ENCODE results near the gene SDK2. TPM values are rescaled to one million over a fixed set of nuclear protein-coding genes. Genes with fewer than 3 reads are reported as not detected.

Gene SDK2
- total RNA-seq, 1 donor from 2014 or later, result 0.96 TPM

GRCh38 chr17:73632513-73632912 is 11.7 kb downstream of the SDK2 start:
- DNase-seq (ENCODE audit: low spot score), result no peak

GRCh38 chr17:73630965-73631595 is 13.2 kb downstream of the SDK2 start:
- DNase-seq (ENCODE audit: low spot score), result no peak

DNA sequence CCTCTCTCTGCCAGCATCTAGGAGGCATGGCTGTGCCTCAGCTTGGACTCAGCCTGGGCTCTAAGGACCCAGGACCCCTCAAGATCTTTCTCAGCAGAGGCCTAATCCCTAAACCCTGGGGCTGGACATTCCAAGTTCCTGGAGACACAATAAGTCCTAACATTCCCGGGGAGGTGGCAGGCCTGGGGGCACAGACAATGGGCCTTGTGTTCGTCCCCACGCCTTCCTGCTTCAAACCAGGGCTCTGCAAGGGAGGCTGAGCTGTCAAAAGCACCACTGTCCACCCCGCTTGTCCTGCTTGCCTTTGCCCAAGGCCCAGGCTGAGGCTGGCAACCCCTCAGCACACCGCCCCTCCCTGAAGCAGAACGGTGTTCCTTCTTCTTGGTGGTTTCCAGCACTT is 13.7 kb downstream of the SDK2 start:
- no peak for DNase-seq (ENCODE audit: low spot score)

GRCh38 chr17:73628642-73629552 is 15.3 kb downstream of the SDK2 start:
- DNase-seq (ENCODE audit: low spot score), result no peak

DNA sequence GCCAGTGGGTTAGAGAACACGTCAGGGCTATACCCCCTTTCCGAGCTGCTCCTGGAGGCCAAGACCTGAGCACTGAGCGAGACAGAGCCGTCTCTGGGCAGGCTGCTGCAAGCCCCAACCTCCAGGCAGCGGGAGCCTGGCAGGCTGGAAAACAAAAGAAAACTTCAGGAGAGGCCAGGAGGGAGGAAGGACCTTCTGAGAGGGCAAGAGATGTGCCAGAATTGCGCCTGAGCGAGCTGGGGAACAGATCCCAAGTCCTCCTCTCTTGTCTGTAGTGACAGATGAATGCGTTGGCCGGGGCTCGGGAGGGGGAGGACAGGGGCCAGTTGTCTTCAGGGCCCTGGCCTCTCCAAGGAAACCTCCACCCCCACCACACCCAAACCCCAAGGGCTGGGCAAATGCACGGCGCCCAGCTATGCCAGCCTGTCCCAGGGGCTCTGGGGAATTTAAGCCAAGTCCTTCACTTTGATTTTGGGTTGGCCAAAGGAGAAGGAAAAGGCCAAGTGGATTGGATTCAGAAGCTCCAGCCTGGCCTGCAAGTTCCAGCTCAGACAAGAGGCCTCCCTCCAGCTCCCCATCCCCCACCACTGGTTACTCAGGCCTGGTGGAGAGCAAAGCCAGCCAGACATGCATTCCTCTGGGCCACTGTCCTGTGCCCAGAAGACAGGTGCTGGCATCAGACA is 18.1 kb downstream of the SDK2 start:
- peak; percentile 34 for DNase-seq (ENCODE audit: low spot score)

DNA sequence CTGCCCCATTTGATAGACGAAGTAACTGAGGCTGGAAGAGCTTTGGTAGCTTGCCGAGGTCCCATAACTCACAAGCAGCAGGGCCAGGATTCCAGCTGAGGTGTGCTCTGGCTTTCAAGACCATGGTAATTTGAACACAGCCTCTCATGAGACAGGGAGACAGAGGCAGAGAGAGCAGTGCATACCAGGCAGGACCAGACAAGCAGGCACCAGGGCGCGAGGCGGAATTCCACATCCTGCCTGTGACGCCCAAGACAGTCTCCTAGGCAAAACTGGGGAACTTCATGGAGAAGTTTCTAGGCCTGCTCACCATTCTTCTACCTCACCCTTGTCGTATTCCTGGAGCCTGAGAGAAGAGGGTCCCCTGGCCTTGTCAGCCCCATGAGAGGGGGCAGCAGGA is 19.2 kb downstream of the SDK2 start:
- DNase-seq (ENCODE audit: low spot score), result no peak

GRCh38 chr17:73624496-73624988 is 19.7 kb downstream of the SDK2 start:
- DNase-seq (ENCODE audit: low spot score), result no peak

DNA sequence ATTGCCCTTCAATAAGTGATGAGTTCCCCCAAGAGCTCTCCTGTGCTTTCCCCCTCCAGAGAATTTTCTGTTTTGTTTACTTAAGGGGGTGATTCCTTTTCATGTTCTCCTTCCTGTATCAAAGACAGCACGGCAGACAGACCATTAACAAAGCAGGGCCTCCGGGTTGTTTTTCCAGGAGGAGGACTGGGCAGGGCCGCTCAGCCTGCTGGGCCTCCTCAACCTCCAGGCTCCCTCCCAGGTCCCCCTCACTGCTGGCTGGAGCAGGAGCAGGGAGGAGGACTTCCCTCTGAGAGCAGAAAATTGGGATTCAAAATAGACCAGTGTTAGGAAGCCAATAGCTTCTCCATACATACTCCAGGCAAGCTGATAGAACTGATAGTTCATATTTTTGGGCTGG is 20.4 kb downstream of the SDK2 start:
- peak; percentile 42 for DNase-seq (ENCODE audit: low spot score)

GRCh38 chr17:73623247-73623646 is 21.0 kb downstream of the SDK2 start:
- DNase-seq (ENCODE audit: low spot score), result no peak

DNA sequence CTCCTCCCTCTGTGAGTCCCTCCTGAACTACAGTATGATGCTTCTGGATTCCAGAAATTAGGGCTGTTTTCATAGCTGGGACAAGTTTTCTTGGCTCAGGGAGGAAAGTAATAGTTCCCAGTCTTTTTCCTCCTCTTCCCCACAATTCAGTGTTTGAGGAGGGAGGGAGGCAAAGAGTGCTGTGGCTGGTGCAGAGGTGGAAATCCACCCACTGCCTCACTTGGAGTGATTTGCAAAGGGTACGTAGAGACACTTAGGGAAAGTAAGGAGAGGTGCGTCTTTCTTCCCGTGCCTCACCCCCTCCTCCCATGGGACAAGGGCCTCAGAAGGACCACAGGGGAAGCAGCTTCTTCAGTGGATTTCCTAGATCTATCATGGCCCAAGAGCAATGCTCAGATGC is 21.9 kb downstream of the SDK2 start:
- no peak for DNase-seq (ENCODE audit: low spot score)

DNA sequence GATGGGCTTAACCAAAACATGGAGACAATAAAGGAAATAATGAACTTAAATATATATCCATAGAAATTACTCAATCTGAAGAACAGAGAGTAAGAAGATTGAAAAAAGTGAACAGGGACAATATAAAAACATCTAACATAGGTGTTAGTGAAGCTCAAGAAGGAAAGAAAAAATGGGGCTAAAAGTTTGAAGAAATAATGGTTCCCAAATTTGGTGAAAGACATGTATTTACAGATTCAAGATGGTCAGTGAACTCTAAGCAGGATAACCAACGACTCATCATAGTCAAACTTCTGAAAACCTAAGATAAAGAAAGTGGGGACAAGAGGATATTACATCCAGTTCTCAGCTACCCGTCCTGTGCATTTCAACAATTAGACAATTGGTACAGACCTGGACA is 22.6 kb downstream of the SDK2 start:
- no peak for DNase-seq (ENCODE audit: low spot score)

DNA sequence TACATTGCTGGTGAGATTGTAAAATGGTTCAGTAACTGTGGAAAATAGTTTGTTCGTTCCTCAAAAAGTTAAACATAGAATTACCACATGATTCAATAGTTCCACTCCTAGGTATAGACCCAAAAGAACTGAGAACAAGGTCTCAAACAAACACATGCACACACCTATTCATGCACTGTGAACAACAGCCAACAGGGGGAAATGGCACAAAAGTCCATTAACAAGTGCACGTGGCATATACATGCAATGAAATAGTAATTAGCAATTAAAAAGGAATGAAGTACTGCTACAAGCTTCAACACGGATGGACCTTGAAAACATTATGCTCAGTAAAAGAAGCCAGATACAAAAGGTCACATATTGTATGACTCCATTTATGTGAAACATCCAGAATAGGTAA is 23.8 kb downstream of the SDK2 start:
- no peak for DNase-seq (ENCODE audit: low spot score)

DNA sequence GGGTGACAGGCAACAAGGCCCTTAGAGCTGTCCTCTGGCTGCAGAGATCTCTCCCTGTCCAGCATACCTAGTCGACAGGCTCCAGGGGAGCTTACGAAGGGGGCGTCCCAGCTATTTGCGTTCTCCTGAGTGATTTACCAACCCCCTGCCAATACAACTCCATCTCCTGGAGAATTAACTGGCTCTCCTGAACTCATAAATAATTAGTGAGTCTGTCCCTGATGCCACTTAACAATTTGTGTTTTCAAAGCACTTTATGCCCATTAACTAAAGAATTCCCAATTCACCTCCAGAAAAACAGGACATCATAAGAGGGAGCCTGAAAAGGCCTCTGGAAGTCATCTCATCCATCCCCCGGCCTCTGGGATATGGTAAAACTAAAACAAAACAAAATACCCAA is 26.7 kb downstream of the SDK2 start:
- no peak for DNase-seq (ENCODE audit: low spot score)

- DNase-seq (ENCODE audit: low spot score), result no peak
Observed at GRCh38 chr17:73616873-73617404, 27.3 kb downstream of the SDK2 start.

DNA sequence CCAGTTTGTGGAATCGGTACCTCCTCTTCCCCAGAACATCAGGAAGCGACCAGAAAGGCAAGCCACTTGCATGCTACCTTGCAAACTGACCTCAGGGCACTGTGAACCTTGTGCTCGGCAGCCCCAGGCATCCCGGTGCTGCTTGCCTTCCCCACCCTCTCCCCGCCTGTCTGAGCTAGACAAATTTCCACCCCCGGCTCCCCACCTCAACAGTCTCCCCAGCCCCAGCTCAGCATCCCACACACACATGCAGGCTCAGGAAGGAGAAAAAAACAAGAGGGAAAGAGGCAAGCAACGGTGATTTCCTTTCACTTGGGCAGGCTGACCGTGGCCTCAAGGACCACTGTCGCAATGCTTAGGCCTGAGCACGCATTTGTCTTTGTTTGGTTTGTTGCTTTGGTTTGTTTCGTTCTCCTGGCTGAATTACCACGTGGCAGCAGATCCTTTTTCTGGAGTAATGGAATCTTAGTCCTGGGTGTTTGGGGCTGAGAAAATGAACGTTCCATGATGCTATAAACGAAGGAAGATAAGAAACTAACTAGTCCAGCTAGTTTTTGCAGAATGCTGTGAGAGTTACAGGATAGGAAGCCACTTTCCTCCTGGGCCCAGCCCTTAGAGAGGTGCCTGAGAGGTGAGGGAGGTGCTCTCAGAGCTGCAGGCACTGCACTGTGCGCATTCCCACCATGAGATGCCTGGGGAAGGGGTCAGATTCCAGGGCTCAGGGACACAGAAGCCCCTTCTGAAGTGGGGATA is 27.9 kb downstream of the SDK2 start:
- peak; percentile 29 for DNase-seq (ENCODE audit: low spot score)

DNA sequence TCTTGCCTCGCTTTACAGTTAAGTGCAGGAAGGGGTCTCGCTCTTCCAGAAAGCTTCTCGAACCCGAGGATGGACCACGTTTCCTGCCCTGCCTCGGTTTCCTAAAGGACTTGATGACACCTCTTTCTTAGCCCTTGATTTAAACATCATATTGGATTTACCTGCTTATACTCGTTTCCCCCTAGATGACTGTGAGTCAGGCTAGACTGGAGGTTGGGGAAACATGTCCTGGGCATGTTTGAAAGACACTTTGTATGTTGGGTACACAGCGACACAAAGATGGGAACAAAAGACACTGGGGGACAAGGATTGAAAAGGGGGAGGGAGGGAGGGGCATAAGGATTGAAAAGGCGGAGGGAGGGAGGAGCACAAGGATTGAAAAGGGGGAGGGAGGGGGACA is 30.0 kb downstream of the SDK2 start:
- DNase-seq (ENCODE audit: low spot score), result no peak

GRCh38 chr17:73613271-73614233 is 30.7 kb downstream of the SDK2 start:
- DNase-seq (ENCODE audit: low spot score), result peak; percentile 75

GRCh38 chr17:73612031-73612472 is 32.2 kb downstream of the SDK2 start:
- DNase-seq (ENCODE audit: low spot score), result no peak

- DNase-seq (ENCODE audit: low spot score), result no peak
Observed at GRCh38 chr17:73611630-73612029, 32.6 kb downstream of the SDK2 start.

DNA sequence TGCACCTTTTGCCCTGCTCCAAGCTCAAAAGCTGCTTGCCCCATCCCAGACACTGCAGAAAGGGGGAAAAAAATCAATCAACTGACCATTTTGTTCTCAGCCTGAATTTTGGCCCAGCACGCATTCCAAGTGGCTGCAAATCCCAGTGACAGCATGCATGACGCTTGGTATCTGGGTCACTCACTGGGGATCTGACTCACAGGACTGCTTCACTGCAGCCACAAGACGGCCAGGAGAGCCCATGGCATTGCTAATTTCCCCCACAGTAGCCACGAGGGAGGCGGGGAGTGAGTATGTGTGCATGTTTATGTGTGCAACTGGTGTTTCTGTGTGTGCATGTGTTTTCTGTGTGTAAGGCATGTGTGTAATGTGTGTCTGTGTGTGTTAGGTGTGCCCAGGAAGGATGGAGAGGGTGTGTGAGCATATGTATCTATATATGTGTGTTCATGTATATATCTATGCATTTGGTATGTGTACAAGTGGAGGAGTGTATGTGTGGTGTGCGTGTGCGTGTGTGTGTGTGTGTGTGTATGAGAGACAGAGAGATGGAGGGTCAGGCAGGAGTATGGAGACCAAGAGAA is 33.8 kb downstream of the SDK2 start:
- no peak for DNase-seq (ENCODE audit: low spot score)

All from umbilical cord (tissue), 2 donors.